Measurements from ENCODE around the gene ASF1A. TPM values are rescaled to one million over a fixed set of nuclear protein-coding genes. Genes with fewer than 3 reads are reported as not detected.
A peak's percentile ranks its signal among the peaks of the same experiment; 100 is the strongest.
"Not testable (repeated sequence)": the region's sequence is repeated elsewhere in the genome, so short reads cannot be mapped to it uniquely, and the experiment has no call there.

Gene ASF1A
- total and polyA plus RNA-seq, 7 experiments from 2014 or later, result 16.5 to 63.9 (median 48.5) TPM

DNA sequence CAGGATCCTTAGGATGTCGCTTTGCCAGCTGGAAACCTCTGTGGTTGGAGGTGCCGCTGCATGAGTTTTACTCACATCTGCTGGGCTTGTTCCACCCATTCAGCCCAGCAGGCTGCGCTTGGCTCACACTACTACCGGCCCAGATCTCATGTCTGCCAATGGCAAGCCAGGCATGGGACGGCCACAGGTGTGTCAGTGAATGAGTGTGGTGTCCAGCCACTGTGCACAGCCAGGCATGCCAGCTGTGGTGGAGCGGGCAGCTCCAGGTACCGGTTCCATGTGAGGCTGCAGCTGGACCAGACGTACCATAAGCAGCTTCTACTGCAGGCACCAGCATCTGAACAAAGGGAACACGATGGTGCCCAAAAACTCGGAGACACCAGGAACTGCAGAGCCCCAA, 33.1 kb upstream of the ASF1A start:
- no peaks in the 10 kb centered on the region for H3K27me3 Mint-ChIP-seq
- no peak overlapping the region for H3K27ac ChIP-seq (ENCODE audit: low read depth, low read length)
- H3K4me3 Mint-ChIP-seq, result no peak overlapping the region
- intact Hi-C loops (cut with micrococcal nuclease), result no loop called here
- no peaks in the 10 kb centered on the region for H3K27me3 ChIP-seq (ENCODE audit: control insufficient read depth in 2 of 2, insufficient read depth in 2 of 2, low read length in 2 of 2)
- ChIA-PET CTCF (no interaction called here), POLR2A (no interaction called here)
- no peaks in the 10 kb centered on the region for H3K9me3 ChIP-seq (ENCODE audit: control insufficient read depth in 2 of 3, low read length in 3 of 3)
- H3K36me3 Mint-ChIP-seq, result peaks cover 3 to 27% (median 19%) of the 10 kb centered on the region in 5 donors
- ATAC-seq (no peak), DNase-seq (no peak)
- H3K27ac Mint-ChIP-seq, result no peak overlapping the region
- no peak overlapping the region for H3K4me3 ChIP-seq (ENCODE audit: low read length)
- H3K9me3 Mint-ChIP-seq, result peaks cover 0 to 13% (median 3%) of the 10 kb centered on the region in 11 donors
- H3K36me3 ChIP-seq (ENCODE audit: control insufficient read depth in 2 of 3, insufficient read depth in 3 of 3, low read length in 3 of 3), result no peaks in the 10 kb centered on the region
- H3K4me1 Mint-ChIP-seq, result peaks cover 23 to 71% (median 66%) of the 10 kb centered on the region in 7 donors
- peaks cover 3 to 12% of the 10 kb centered on the region in 2 donors for H3K4me1 ChIP-seq (ENCODE audit: control insufficient read depth in 2 of 2, insufficient read depth in 2 of 2, low read length in 2 of 2)

DNA sequence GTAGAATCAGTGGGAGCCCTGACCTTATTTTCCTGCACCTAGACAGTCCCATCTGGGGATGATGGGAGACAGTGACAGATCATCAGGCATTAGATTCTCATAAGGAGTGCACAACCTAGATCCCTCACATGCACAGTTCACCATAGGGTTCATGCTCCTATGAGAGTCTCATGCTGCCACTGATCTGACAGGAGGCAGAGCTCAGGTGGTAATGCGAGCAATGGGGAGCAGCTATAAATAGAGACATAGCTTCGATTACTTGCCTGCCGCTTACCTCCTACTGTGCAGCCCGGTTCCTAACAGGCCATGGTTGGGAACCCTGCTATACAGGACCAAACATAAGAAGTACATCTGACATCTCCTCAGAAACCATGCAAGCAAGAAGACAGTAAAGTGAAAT, 31.5 kb upstream of the ASF1A start:
- H3K27me3 Mint-ChIP-seq, result no peaks in the 10 kb centered on the region
- no peak overlapping the region for H3K4me3 ChIP-seq (ENCODE audit: low read length)
- no peaks in the 10 kb centered on the region for H3K27me3 ChIP-seq (ENCODE audit: control insufficient read depth in 2 of 2, insufficient read depth in 2 of 2, low read length in 2 of 2)
- H3K36me3 Mint-ChIP-seq, result peaks cover 10 to 33% (median 30%) of the 10 kb centered on the region in 5 donors
- no peak for DNase-seq
- H3K27ac Mint-ChIP-seq, result peak overlapping the region in 2 of 9 donors; percentile 8 to 90
- ATAC-seq, result no peak
- ChIA-PET POLR2A (interaction anchor here (1.0 to 1.2 kb wide), 2 partner anchors 22 to 31 kb away, joined by 3 to 4 read pairs; no protein-coding TSS in a partner anchor), CTCF (no interaction called here)
- no peaks in the 10 kb centered on the region for H3K36me3 ChIP-seq (ENCODE audit: control insufficient read depth in 2 of 3, insufficient read depth in 3 of 3, low read length in 3 of 3)
- intact Hi-C loops (cut with micrococcal nuclease), result no loop called here
- no peak overlapping the region for H3K27ac ChIP-seq (ENCODE audit: low read depth, low read length)
- peaks cover 5 to 28% (median 13%) of the 10 kb centered on the region in 11 donors for H3K9me3 Mint-ChIP-seq
- peak overlapping the region in 1 of 10 donors; percentile 6 for H3K4me3 Mint-ChIP-seq
- no peaks in the 10 kb centered on the region for H3K9me3 ChIP-seq (ENCODE audit: control insufficient read depth in 2 of 3, low read length in 3 of 3)
- H3K4me1 ChIP-seq (ENCODE audit: control insufficient read depth in 2 of 2, insufficient read depth in 2 of 2, low read length in 2 of 2), result peaks cover 3 to 12% of the 10 kb centered on the region in 2 donors
- peaks cover 27 to 77% (median 68%) of the 10 kb centered on the region in 7 donors for H3K4me1 Mint-ChIP-seq

DNA sequence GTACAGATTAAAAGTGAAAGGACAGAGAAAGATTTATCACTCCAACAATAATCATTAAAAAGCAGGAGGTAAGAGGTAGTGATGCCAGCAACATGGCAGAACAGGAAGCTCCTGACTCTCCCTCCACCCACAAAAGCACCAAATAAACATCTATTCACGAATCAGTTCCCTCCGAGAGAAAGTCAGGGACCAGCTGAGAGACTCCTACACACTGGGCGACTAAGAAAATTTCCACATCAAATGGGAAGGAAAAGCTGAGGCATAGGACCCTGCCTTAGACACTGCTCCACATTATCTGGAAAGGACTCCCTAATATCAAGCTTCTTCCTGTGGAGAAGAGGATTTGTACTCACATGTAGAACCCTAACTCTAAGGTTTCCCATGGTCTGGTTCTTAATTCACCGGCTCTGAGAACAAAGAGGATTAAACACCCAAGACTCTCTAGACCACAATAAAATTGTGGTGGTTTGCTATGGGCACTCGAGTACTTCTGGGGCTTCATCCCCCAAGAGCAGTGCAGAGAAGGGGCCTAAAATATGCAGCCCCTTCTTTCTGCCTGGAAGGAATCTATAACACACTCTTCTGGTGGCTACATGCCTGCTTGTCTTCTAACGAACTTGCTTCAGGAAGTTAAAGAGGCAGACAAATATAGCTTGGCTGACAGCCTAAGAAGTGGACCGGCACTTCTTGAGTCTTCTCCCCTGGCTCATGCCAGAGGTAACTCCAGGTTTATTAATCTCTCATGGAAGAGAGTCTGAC, 29.4 kb upstream of the ASF1A start:
- ATAC-seq (peak; percentile 47), DNase-seq (peak in 2 of 9 donors; percentile 8 to 15)
- Mint-ChIP-seq H3K4me3 (peak overlapping the region; percentile 67 to 86 (median 76)), H3K36me3 (peaks cover 10 to 46% (median 34%) of the 10 kb centered on the region in 5 donors), H3K27ac (peak overlapping the region; percentile 11 to 93 (median 78)), H3K4me1 (peaks cover 28 to 65% (median 56%) of the 10 kb centered on the region in 7 donors), H3K27me3 (no peaks in the 10 kb centered on the region), H3K9me3 (peaks cover 7 to 34% (median 17%) of the 10 kb centered on the region in 11 donors)
- Histone ChIP-seq H3K36me3 (ENCODE audit: control insufficient read depth in 2 of 3, insufficient read depth in 3 of 3, low read length in 3 of 3) (no peaks in the 10 kb centered on the region), H3K4me1 (ENCODE audit: control insufficient read depth in 2 of 2, insufficient read depth in 2 of 2, low read length in 2 of 2) (peaks cover 0 to 12% of the 10 kb centered on the region in 2 donors), H3K27ac (ENCODE audit: low read depth, low read length) (no peak overlapping the region), H3K27me3 (ENCODE audit: control insufficient read depth in 2 of 2, insufficient read depth in 2 of 2, low read length in 2 of 2) (no peaks in the 10 kb centered on the region), H3K9me3 (ENCODE audit: control insufficient read depth in 2 of 3, low read length in 3 of 3) (no peaks in the 10 kb centered on the region), H3K4me3 (ENCODE audit: low read length) (peak overlapping the region; percentile 15)
- POLR2A ChIA-PET, result interaction anchor here (0.6 to 2.3 kb wide), 5 partner anchors 17 to 88 kb away, joined by 3 to 12 read pairs (median 6); partner anchors contain the start of gene ASF1A
- intact Hi-C loops (cut with micrococcal nuclease), result loop anchor here in 1 of 2 donors (1.0 kb wide), 1 partner anchor 9 kb away; no protein-coding TSS in a partner anchor
- CTCF ChIA-PET, result interaction anchor here (0.6 to 0.8 kb wide), 2 partner anchors 29 to 70 kb away, joined by 3 to 4 read pairs; no protein-coding TSS in a partner anchor

DNA sequence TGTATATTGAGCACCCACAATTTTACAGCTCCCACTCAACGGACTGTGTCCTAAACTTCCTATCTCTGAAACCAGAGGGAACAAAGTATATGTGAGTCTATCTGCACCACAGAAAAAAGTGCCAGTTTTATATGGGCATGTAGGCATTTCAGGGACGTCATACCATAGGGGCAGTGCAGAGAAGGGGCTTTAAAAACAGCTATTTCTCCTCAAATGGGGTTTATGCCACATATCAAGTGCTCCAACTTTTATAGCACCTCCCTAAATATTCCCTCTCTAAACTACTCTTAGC, 28.9 kb upstream of the ASF1A start:
- intact Hi-C loops (cut with micrococcal nuclease), result loop anchor here in 1 of 2 donors (1.0 kb wide), 1 partner anchor 8 kb away; no protein-coding TSS in a partner anchor
- Mint-ChIP-seq H3K9me3 (peaks cover 7 to 35% (median 19%) of the 10 kb centered on the region in 11 donors), H3K27me3 (no peaks in the 10 kb centered on the region), H3K4me1 (peaks cover 26 to 65% (median 56%) of the 10 kb centered on the region in 7 donors), H3K4me3 (peak overlapping the region in 9 of 10 donors; percentile 67 to 86 (median 75)), H3K27ac (peak overlapping the region in 8 of 9 donors; percentile 46 to 93 (median 81)), H3K36me3 (peaks cover 10 to 47% (median 36%) of the 10 kb centered on the region in 5 donors)
- H3K4me3 ChIP-seq (ENCODE audit: low read length), result no peak overlapping the region
- peak; percentile 12 for ATAC-seq
- POLR2A ChIA-PET, result interaction anchor here (0.6 to 2.3 kb wide), 4 partner anchors 17 to 88 kb away, joined by 3 to 12 read pairs (median 6); partner anchors contain the start of gene ASF1A
- no peaks in the 10 kb centered on the region for H3K27me3 ChIP-seq (ENCODE audit: control insufficient read depth in 2 of 2, insufficient read depth in 2 of 2, low read length in 2 of 2)
- no peaks in the 10 kb centered on the region for H3K9me3 ChIP-seq (ENCODE audit: control insufficient read depth in 2 of 3, low read length in 3 of 3)
- CTCF ChIA-PET, result interaction anchor here (0.6 to 0.8 kb wide), 3 partner anchors 28 to 70 kb away, joined by 3 to 5 read pairs (median 4); no protein-coding TSS in a partner anchor
- peaks cover 0 to 12% of the 10 kb centered on the region in 2 donors for H3K4me1 ChIP-seq (ENCODE audit: control insufficient read depth in 2 of 2, insufficient read depth in 2 of 2, low read length in 2 of 2)
- no peak for DNase-seq
- no peaks in the 10 kb centered on the region for H3K36me3 ChIP-seq (ENCODE audit: control insufficient read depth in 2 of 3, insufficient read depth in 3 of 3, low read length in 3 of 3)
- H3K27ac ChIP-seq (ENCODE audit: low read depth, low read length), result no peak overlapping the region

DNA sequence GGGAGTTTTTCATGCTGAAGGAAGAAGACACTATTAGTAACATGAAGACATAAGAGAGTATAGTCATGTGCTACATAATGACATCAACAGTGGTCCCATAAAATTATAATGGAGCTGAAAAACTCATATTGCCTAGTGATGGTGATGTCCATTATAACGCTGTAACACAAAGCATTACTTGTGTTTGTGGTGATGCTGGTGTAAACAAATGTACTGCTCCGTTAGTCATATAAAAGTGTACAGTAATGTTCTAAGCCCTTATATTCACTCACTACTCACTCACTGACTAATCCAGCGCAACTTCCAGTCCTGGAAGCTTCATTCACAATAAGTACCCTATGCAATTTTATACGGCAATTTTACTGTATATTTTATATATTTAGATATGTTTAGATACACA, 26.8 kb upstream of the ASF1A start:
- CTCF ChIA-PET, result no interaction called here
- peaks cover 6 to 33% (median 23%) of the 10 kb centered on the region in 11 donors for H3K9me3 Mint-ChIP-seq
- no peaks in the 10 kb centered on the region for H3K36me3 ChIP-seq (ENCODE audit: control insufficient read depth in 2 of 3, insufficient read depth in 3 of 3, low read length in 3 of 3)
- no peaks in the 10 kb centered on the region for H3K9me3 ChIP-seq (ENCODE audit: control insufficient read depth in 2 of 3, low read length in 3 of 3)
- intact Hi-C loops (cut with micrococcal nuclease), result no loop called here
- H3K4me1 Mint-ChIP-seq, result peaks cover 28 to 75% (median 68%) of the 10 kb centered on the region in 7 donors
- peaks cover 0 to 12% of the 10 kb centered on the region in 2 donors for H3K4me1 ChIP-seq (ENCODE audit: control insufficient read depth in 2 of 2, insufficient read depth in 2 of 2, low read length in 2 of 2)
- H3K36me3 Mint-ChIP-seq, result peaks cover 10 to 50% (median 43%) of the 10 kb centered on the region in 5 donors
- H3K27me3 Mint-ChIP-seq, result no peaks in the 10 kb centered on the region
- H3K4me3 Mint-ChIP-seq, result no peak overlapping the region
- ATAC-seq (no peak), DNase-seq (no peak)
- H3K27ac ChIP-seq (ENCODE audit: low read depth, low read length), result no peak overlapping the region
- no peak overlapping the region for H3K27ac Mint-ChIP-seq
- H3K27me3 ChIP-seq (ENCODE audit: control insufficient read depth in 2 of 2, insufficient read depth in 2 of 2, low read length in 2 of 2), result no peaks in the 10 kb centered on the region
- H3K4me3 ChIP-seq (ENCODE audit: low read length), result no peak overlapping the region
- POLR2A ChIA-PET, result interaction anchor here (1.2 kb wide), 1 partner anchor 16 kb away, joined by 3 read pairs; no protein-coding TSS in a partner anchor

DNA sequence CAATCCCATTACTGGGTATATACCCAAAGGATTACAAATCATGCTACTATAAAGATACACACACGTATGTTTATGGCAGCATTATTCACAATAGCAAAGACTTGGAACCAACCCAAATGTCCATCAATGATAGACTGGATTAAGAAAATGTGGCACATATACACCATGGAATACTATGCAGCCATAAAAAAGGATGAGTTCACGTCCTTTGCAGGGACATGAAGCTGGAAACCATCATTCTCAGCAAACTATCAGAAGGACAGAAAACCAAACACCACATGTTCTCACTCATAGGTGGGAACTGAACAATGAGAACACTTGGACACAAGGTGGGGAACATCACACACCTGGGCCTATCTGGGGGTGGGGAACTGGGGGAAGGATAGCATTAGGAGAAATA, 25.1 kb upstream of the ASF1A start:
- H3K27me3 ChIP-seq (ENCODE audit: control insufficient read depth in 2 of 2, insufficient read depth in 2 of 2, low read length in 2 of 2); H3K27ac Mint-ChIP-seq; H3K4me3 ChIP-seq (ENCODE audit: low read length); H3K36me3 ChIP-seq (ENCODE audit: control insufficient read depth in 2 of 3, insufficient read depth in 3 of 3, low read length in 3 of 3); H3K4me3 Mint-ChIP-seq; H3K27ac ChIP-seq (ENCODE audit: low read depth, low read length); H3K4me1 ChIP-seq (ENCODE audit: control insufficient read depth in 2 of 2, insufficient read depth in 2 of 2, low read length in 2 of 2); POLR2A ChIA-PET; intact Hi-C loops (cut with micrococcal nuclease); H3K9me3 ChIP-seq (ENCODE audit: control insufficient read depth in 2 of 3, low read length in 3 of 3); CTCF ChIA-PET; DNase-seq; ATAC-seq; H3K27me3 Mint-ChIP-seq: not testable (repeated sequence)
- H3K36me3 Mint-ChIP-seq, result peaks cover 10 to 53% (median 40%) of the 10 kb centered on the region in 5 donors
- peaks cover 26 to 70% (median 66%) of the 10 kb centered on the region in 7 donors for H3K4me1 Mint-ChIP-seq
- H3K9me3 Mint-ChIP-seq, result peaks cover 6 to 33% (median 23%) of the 10 kb centered on the region in 11 donors

Measured in naive thymus-derived CD4-positive, alpha-beta T cell (primary cell).